PFSK-1 (cell line): ENCODE measurements around the gene SLC25A47.

Source experiments
- FOXP2 ChIP-seq: optimal IDR thresholded peaks from 2 replicates; pipeline ENCODE3; 2011; ENCODE audit warnings: borderline replicate concordance, control low read depth, inconsistent platforms; ENCODE audit not compliant: insufficient read depth; ENCODE audit errors: extremely low read length, extremely low read depth
- POLR2AphosphoS5 ChIP-seq: IDR thresholded peaks from 2 replicates; pipeline ENCODE4 v1.6.1; 2012; ENCODE audit warnings: low read depth, mild to moderate bottlenecking, control low read depth, low read length, moderate library complexity
- REST ChIP-seq, 2 experiments: IDR thresholded peaks; 2 replicates each; pipeline versions ENCODE4 v1.6.1 to v1.8.0; 2011 to 2012; ENCODE audit warnings: low read depth in 2 of 2, low read length in 2 of 2, control low read depth in 1 of 2, inconsistent platforms in 1 of 2, mild to moderate bottlenecking in 1 of 2, moderate library complexity in 1 of 2; ENCODE audit not compliant: insufficient read depth in 1 of 2
- SIN3A ChIP-seq: IDR thresholded peaks from 2 replicates; pipeline ENCODE4 v1.6.1; 2012; ENCODE audit warnings: mild to moderate bottlenecking, low read length, moderate library complexity, borderline replicate concordance; ENCODE audit not compliant: insufficient read depth
- TAF1 ChIP-seq: IDR thresholded peaks from 2 replicates; pipeline ENCODE4 v1.6.1; 2012; ENCODE audit warnings: low read length, control low read depth, borderline replicate concordance; ENCODE audit not compliant: insufficient read depth

SLC25A47 gene

DNA sequence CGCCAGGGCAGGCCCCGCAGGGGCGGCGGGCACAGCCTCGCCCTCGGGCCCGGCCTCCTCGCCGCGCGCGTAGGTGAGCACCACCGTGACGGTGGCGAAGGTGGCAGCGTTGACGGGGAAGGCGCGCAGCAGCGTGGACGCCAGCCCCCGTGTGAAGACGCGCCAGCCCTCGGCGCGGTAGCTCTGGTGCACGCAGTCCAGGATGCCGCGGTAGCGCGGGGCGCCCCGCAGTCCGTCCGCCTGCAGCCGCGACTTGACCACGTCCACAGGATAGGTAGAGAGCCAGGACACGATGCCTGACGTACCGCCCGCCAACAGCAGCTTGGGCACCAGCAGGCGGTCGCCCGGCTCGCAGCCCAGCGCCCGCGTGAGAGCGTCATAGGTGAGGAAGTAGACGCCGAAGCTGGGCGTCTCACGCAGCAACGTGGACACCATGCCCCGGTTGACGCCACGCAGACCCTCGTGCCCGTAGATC is 30.8 kb upstream of the SLC25A47 start:
- no peak for TF ChIP-seq TAF1
- no peak for TF ChIP-seq REST (IDR thresholded peaks at IDR 0.05; ENCODE audit: insufficient read depth in 1 of 2, low read depth in 2 of 2, low read length in 2 of 2)
- TF ChIP-seq FOXP2: no peak
- TF ChIP-seq POLR2AphosphoS5: no peak
- TF ChIP-seq SIN3A: no peak

DNA sequence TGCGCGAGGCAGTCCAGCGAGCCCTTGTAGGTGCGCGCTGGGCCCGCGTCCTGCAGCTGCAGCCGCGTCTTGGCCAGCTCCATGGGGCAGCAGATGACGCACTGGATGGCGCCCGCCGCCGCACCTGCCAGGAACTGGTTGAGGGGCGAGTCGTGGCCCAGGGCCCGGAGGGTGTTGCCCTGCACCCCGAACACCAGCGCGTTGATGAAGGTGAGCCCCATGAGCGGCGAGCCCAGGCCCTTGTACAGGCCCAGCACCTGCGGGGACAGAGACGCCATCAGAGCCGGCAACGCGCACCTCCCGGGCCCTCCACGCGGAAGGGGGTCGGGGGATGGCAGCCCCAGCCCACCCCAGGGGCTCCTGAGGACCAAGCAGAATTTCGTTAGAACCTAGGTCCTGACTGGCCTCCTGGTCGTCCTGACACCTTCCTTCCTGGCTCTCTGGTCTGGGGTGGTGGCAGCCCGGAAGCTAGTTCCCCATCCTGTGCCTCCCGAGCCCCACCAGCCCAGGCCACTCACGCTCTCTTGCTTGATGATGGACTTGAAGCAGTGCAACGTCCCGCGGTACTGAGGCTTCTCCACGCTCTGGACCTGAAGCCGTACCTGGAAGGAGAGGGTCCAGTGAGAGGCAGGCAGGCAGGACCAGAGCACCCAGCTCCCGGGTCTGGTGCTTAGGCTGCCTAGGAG is 30.2 kb upstream of the SLC25A47 start:
- TF ChIP-seq TAF1: no peak
- TF ChIP-seq SIN3A: no peak
- TF ChIP-seq FOXP2: no peak
- TF ChIP-seq POLR2AphosphoS5: no peak
- TF ChIP-seq REST (IDR thresholded peaks at IDR 0.05; ENCODE audit: insufficient read depth in 1 of 2, low read depth in 2 of 2, low read length in 2 of 2): no peak

DNA sequence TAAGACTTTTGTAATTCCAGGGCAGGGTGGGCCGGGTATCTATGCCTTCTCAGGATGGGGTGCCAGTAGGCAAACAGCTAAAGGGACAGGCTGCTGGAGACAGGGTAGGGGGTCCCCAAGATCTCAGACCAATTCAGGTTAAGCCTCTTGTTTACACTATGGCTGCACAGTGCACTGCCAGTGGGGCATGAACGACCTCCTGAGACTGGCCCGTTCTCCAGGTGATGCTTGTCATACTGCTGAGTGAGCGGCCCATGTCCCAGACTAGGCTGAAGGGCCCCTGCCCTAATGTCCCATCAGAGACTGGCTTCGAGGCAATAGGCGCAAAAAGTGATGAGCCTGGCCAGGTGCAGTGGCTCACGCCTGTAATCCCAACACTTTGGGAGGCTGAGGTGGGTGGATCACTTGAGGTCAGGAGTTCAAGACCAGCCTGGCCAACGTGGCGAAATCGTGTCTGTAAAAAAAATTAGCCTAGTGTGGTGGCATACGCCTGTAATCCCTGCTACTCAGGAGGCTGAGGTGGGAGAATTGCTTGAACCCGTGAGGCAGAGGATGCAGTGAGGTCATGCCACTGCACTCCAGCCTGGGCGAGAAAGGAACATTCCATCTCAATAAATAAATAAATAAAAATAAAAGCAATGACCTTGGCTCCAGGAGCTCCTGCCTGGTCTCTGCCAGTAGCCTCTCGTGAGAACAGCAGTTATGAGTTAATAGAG is 29.5 kb upstream of the SLC25A47 start:
- TF ChIP-seq TAF1 (no peak), POLR2AphosphoS5 (no peak)

- no peak for TF ChIP-seq TAF1
- TF ChIP-seq POLR2AphosphoS5: no peak
- TF ChIP-seq SIN3A: no peak
- TF ChIP-seq REST (IDR thresholded peaks at IDR 0.05; ENCODE audit: insufficient read depth in 1 of 2, low read depth in 2 of 2, low read length in 2 of 2): no peak
Observed at GRCh38 chr14:100294213-100294962, 28.8 kb upstream of the SLC25A47 start.

GRCh38 chr14:100294963-100295330 is 28.2 kb upstream of the SLC25A47 start:
- TF ChIP-seq SIN3A (no peak), TAF1 (no peak), FOXP2 (no peak), POLR2AphosphoS5 (no peak), REST (IDR thresholded peaks at IDR 0.05; ENCODE audit: insufficient read depth in 1 of 2, low read depth in 2 of 2, low read length in 2 of 2) (no peak)
